Muscle layer of colon (tissue), 2 donors: ENCODE measurements around the gene TRPM6.

ENCODE experiments used
- H3K27ac ChIP-seq: one replicate; pipeline ENCODE4 v1.7.0; 2013; ENCODE audit warnings: low read depth, mild to moderate bottlenecking, low read length, moderate library complexity
- H3K27me3 ChIP-seq, 2 donors: one replicate each; pipeline ENCODE4 v1.7.0; 2013; ENCODE audit warnings: low read length in 2 of 2, mild to moderate bottlenecking in 2 of 2; ENCODE audit not compliant: insufficient read depth in 2 of 2, control insufficient read depth in 1 of 2
- H3K36me3 ChIP-seq: one replicate; pipeline ENCODE4 v1.7.0; 2013; ENCODE audit warnings: mild to moderate bottlenecking, low read length; ENCODE audit not compliant: insufficient read depth
- H3K4me1 ChIP-seq: one replicate; pipeline ENCODE4 v1.7.0; 2013; ENCODE audit warnings: mild to moderate bottlenecking, low read length; ENCODE audit not compliant: insufficient read depth
- H3K4me3 ChIP-seq, 2 donors: one replicate each; pipeline ENCODE4 v1.7.0; 2013; ENCODE audit warnings: low read length in 2 of 2, low read depth in 1 of 2, mild to moderate bottlenecking in 1 of 2, moderate library complexity in 1 of 2
- H3K9ac ChIP-seq: one replicate; pipeline ENCODE4 v1.7.0; 2013; ENCODE audit warnings: low read length
- H3K9me3 ChIP-seq: one replicate; pipeline ENCODE4 v1.7.0; 2013; ENCODE audit warnings: mild to moderate bottlenecking, low read length
- donor health status: abdominal sarcoma.
- donor health status: Adenocarcinoma of cecum.

Gene TRPM6

GRCh38 chr9:74696520-74696919 lies 191.2 kb downstream of the TRPM6 start:
- H3K4me1 ChIP-seq, result no peaks in the 10 kb centered on the region
- H3K27me3 ChIP-seq, result no peaks in the 10 kb centered on the region
- H3K9ac ChIP-seq, result no peak overlapping the region
- H3K27ac ChIP-seq, result no peak overlapping the region
- no peaks in the 10 kb centered on the region for H3K9me3 ChIP-seq
- no peak overlapping the region for H3K4me3 ChIP-seq
- no peaks in the 10 kb centered on the region for H3K36me3 ChIP-seq

- no peaks in the 10 kb centered on the region for H3K9me3 ChIP-seq
- H3K9ac ChIP-seq, result no peak overlapping the region
- no peaks in the 10 kb centered on the region for H3K4me1 ChIP-seq
- no peak overlapping the region for H3K4me3 ChIP-seq
- no peak overlapping the region for H3K27ac ChIP-seq
- no peaks in the 10 kb centered on the region for H3K36me3 ChIP-seq
- H3K27me3 ChIP-seq, result no peaks in the 10 kb centered on the region
These were observed 196.7 kb downstream of the TRPM6 start for GRCh38 chr9:74691058-74691457.

- H3K9ac ChIP-seq, result no peak overlapping the region
- no peaks in the 10 kb centered on the region for H3K4me1 ChIP-seq
- H3K36me3 ChIP-seq, result no peaks in the 10 kb centered on the region
- no peaks in the 10 kb centered on the region for H3K27me3 ChIP-seq
- no peak overlapping the region for H3K4me3 ChIP-seq
- H3K27ac ChIP-seq, result no peak overlapping the region
- no peaks in the 10 kb centered on the region for H3K9me3 ChIP-seq
These were observed 204.4 kb downstream of the TRPM6 start for GRCh38 chr9:74683322-74683721.

- Histone ChIP-seq H3K27ac (no peak overlapping the region), H3K36me3 (no peaks in the 10 kb centered on the region)
These were observed 205.8 kb downstream of the TRPM6 start for GRCh38 chr9:74681906-74682305.

GRCh38 chr9:74674077-74674476 lies 213.6 kb downstream of the TRPM6 start:
- Histone ChIP-seq H3K9me3 (no peaks in the 10 kb centered on the region), H3K27ac (no peak overlapping the region)

More at GRCh38 chr9:74681906-74682305, 205.8 kb downstream of the TRPM6 start:
- Histone ChIP-seq H3K9me3 (no peaks in the 10 kb centered on the region), H3K9ac (no peak overlapping the region), H3K4me3 (no peak overlapping the region), H3K4me1 (no peaks in the 10 kb centered on the region), H3K27me3 (no peaks in the 10 kb centered on the region)

More at GRCh38 chr9:74674077-74674476, 213.6 kb downstream of the TRPM6 start:
- no peak overlapping the region for H3K4me3 ChIP-seq
- H3K4me1 ChIP-seq, result no peaks in the 10 kb centered on the region
- H3K9ac ChIP-seq, result no peak overlapping the region
- no peaks in the 10 kb centered on the region for H3K36me3 ChIP-seq
- H3K27me3 ChIP-seq, result no peaks in the 10 kb centered on the region
